K562 (cell line): ENCODE data around the gene CD2.

Experiments used
- C11orf30 ChIP-seq: fragments of 450-650 bp; IDR thresholded peaks from 2 replicates; pipeline ENCODE4 v1.6.1; 2016; ENCODE audit warnings: low read depth, mild to moderate bottlenecking
- CREM ChIP-seq: IDR thresholded peaks from 2 replicates; pipeline ENCODE4 v1.6.1; 2014; ENCODE audit warnings: antibody characterized with exemption, low read depth
- SMARCA5 ChIP-seq: fragments of 450-650 bp; IDR thresholded peaks from 2 replicates; pipeline ENCODE4 v1.6.1; 2016
- TF ChIP-seq, protein P1 (sequence below), 3 experiments: IDR thresholded peaks in 2 of 3; conservative IDR thresholded peaks in 1 of 3; 2 replicates each; pipeline ENCODE4 v1.5.1; 2011 to 2012; ENCODE audit warnings: low read length in 3 of 3, mild to moderate bottlenecking in 3 of 3, control low read depth in 2 of 3, improper control_type of control experiment in 1 of 3, inconsistent platforms in 1 of 3, low read depth in 1 of 3, mixed read lengths in 1 of 3, moderate library complexity in 1 of 3; ENCODE audit not compliant: insufficient read depth in 2 of 3

DNA sequence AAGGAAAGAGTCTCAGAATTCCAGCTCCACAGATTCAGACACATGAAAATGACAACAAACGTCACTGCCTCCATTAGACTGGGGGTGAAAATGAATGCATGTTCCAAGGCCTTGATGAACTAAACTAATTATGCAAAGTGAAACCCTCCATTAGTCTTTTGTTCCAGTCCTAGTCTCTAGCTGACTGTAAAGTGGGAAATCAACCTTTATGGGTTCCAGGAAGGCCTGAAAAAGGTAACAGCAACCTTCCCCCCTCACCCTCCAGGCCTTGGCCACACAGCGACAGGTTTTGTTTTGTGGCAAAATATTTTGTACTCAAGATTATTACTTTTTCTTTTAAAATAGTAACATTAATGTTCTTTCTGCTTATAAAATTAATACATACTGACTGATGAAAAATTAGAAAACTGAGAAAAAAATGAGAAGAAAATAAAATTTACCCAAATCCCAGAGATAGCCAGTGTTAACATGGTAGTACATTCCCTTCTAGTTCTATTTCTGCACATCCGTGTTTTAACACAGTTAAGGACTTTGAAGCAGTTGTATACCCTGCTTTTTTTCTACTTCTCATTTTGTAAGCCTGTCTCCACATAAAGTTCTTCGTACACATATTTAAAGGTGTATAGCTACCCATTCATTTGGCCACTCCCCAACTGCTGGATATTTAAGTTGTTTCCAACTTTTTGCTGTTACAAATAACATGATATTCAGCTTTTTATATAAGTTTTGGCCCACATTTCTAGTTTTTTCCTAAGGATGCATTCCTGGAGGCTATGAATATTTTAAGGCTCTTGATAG, 60.9 kb downstream of the CD2 start:
- no peak for TF ChIP-seq CREM
- TF ChIP-seq SMARCA5: no peak
- TF ChIP-seq, protein P1, sequence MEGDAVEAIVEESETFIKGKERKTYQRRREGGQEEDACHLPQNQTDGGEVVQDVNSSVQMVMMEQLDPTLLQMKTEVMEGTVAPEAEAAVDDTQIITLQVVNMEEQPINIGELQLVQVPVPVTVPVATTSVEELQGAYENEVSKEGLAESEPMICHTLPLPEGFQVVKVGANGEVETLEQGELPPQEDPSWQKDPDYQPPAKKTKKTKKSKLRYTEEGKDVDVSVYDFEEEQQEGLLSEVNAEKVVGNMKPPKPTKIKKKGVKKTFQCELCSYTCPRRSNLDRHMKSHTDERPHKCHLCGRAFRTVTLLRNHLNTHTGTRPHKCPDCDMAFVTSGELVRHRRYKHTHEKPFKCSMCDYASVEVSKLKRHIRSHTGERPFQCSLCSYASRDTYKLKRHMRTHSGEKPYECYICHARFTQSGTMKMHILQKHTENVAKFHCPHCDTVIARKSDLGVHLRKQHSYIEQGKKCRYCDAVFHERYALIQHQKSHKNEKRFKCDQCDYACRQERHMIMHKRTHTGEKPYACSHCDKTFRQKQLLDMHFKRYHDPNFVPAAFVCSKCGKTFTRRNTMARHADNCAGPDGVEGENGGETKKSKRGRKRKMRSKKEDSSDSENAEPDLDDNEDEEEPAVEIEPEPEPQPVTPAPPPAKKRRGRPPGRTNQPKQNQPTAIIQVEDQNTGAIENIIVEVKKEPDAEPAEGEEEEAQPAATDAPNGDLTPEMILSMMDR (IDR thresholded peaks at IDR 0.05 in 2 of 3, conservative IDR thresholded peaks at IDR 0.05 in 1 of 3; ENCODE audit: insufficient read depth in 2 of 3, low read depth in 1 of 3, low read length in 3 of 3): no peak
- no peak for TF ChIP-seq C11orf30
